WERI-Rb-1 (cell line): ENCODE measurements around the gene C1orf122.

Experiments used
- DNase-seq: peaks from one replicate; pipeline ENCODE4 v3.0.0-alpha.2; 2020
- H3K27ac ChIP-seq: fragments of 250-450 bp; sonication (Bioruptor Pico); 2 replicates; pipeline ENCODE4 v1.5.1; 2020; ENCODE audit warnings: mild to moderate bottlenecking, moderate library complexity
- H3K27me3 ChIP-seq: fragments of 250-450 bp; sonication (Bioruptor Pico); 2 replicates; pipeline ENCODE4 v1.5.1; 2021; ENCODE audit warnings: mild to moderate bottlenecking, low read depth, moderate library complexity; ENCODE audit not compliant: insufficient read depth, severe bottlenecking
- H3K36me3 ChIP-seq: fragments of 250-450 bp; sonication (Bioruptor Pico); 2 replicates; pipeline ENCODE4 v1.5.1; 2020; ENCODE audit warnings: mild to moderate bottlenecking, moderate library complexity
- H3K4me3 ChIP-seq: 2 replicates; pipeline ENCODE4 v1.5.1; 2011; ENCODE audit warnings: low read depth, mild to moderate bottlenecking, control low read depth, low read length
- H3K9me3 ChIP-seq: fragments of 250-450 bp; sonication (Bioruptor Pico); 2 replicates; pipeline ENCODE4 v1.5.1; 2021; ENCODE audit warnings: mild to moderate bottlenecking, moderate library complexity; ENCODE audit not compliant: severe bottlenecking
- TF ChIP-seq, protein P1 (sequence below): IDR thresholded peaks from 2 replicates; pipeline ENCODE4 v1.5.1; 2011; ENCODE audit warnings: low read depth, mild to moderate bottlenecking, control low read depth, inconsistent platforms, low read length

The C1orf122 gene

DNA sequence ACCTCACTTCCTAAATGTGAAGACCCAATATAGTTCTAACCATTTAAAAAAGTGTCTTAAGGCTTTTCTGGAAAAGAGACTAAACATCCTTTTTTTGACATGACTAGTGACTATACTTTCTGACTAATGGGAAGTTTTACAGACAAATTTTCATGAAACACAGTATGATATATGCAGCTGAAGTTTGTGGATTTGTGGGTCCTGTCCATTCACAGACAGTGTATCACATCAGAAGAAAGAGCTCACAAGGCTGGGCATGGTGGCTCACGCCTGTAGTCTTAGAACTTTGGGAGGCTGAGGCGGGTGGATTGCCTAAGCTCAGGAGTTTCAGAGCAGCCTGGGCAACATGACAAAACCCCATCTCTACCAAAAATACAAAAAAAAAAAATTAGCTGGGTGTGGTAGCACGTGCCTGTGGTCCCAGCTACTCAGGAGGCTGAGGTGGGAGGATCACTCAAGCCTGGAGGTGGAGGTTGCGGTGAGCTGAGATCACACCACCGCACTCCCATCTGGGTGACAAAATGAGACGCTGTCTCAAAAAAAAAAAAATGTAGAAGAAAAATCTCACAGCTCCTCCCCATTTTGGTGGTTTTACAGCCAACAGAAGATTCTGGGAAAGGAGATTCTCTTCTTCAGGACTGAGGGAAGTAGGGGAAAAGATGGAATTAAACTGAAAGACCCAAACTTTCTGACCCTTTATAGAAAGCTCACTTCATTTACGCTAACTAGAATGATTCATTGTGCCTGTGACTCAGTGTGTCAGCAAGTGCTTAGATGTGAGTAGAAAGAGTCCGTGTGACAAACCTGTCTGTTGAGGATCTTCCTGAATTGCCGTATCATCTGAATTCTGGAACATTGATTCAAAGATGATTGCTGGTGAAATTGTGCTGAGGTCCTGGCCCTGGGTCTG lies 15.6 kb downstream of the C1orf122 start:
- Histone ChIP-seq H3K36me3 (peaks cover 41% of the 10 kb centered on the region), H3K4me3 (no peak overlapping the region), H3K9me3 (no peaks in the 10 kb centered on the region), H3K27me3 (no peaks in the 10 kb centered on the region), H3K27ac (no peak overlapping the region)
- TF ChIP-seq, protein P1, sequence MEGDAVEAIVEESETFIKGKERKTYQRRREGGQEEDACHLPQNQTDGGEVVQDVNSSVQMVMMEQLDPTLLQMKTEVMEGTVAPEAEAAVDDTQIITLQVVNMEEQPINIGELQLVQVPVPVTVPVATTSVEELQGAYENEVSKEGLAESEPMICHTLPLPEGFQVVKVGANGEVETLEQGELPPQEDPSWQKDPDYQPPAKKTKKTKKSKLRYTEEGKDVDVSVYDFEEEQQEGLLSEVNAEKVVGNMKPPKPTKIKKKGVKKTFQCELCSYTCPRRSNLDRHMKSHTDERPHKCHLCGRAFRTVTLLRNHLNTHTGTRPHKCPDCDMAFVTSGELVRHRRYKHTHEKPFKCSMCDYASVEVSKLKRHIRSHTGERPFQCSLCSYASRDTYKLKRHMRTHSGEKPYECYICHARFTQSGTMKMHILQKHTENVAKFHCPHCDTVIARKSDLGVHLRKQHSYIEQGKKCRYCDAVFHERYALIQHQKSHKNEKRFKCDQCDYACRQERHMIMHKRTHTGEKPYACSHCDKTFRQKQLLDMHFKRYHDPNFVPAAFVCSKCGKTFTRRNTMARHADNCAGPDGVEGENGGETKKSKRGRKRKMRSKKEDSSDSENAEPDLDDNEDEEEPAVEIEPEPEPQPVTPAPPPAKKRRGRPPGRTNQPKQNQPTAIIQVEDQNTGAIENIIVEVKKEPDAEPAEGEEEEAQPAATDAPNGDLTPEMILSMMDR: no peak
- DNase-seq: no peak

DNA sequence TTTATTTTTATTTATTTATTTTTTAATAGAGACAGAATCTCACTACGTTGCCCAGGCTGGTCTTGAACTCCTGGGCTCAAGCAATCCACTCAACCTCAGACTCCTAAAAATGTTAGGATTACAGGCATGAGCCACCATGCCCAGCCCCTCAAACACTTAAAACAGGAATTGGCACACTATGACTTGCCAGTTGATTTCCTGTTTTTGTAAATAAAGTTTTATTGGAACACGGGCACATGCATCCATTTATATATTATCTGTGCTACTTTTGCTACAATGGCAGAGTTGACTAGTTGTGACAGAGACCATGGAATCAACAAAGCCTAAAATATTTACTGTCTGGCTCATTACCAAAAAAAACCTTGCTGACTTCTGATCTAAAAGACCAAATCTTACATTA lies 16.4 kb downstream of the C1orf122 start:
- no peak overlapping the region for H3K27ac ChIP-seq
- TF ChIP-seq, protein P1: no peak
- no peaks in the 10 kb centered on the region for H3K27me3 ChIP-seq
- DNase-seq: no peak
- H3K9me3 ChIP-seq: no peaks in the 10 kb centered on the region
- peaks cover 47% of the 10 kb centered on the region for H3K36me3 ChIP-seq
- no peak overlapping the region for H3K4me3 ChIP-seq

DNA sequence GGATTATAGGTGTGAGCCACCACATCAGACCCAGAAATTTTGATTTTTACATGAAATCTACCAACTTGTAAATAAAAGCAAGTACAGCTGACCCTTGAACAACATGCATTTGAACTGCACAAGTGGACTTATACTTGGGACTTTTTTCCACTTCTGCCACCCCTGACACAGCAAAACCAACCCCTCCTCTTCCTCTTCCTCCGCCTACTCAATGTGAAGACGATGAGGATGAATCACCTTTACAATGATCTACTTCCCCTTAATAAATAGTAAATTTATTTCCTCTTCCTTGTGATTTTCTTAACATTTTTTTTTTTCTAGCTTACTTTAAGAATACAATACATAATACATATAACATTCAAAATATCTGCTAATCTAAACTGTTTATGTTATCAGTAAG lies 17.9 kb downstream of the C1orf122 start:
- no peaks in the 10 kb centered on the region for H3K27me3 ChIP-seq
- no peak overlapping the region for H3K27ac ChIP-seq
- peaks cover 36% of the 10 kb centered on the region for H3K36me3 ChIP-seq
- no peak overlapping the region for H3K4me3 ChIP-seq
- DNase-seq: no peak
- TF ChIP-seq, protein P1: no peak
- H3K9me3 ChIP-seq: no peaks in the 10 kb centered on the region

DNA sequence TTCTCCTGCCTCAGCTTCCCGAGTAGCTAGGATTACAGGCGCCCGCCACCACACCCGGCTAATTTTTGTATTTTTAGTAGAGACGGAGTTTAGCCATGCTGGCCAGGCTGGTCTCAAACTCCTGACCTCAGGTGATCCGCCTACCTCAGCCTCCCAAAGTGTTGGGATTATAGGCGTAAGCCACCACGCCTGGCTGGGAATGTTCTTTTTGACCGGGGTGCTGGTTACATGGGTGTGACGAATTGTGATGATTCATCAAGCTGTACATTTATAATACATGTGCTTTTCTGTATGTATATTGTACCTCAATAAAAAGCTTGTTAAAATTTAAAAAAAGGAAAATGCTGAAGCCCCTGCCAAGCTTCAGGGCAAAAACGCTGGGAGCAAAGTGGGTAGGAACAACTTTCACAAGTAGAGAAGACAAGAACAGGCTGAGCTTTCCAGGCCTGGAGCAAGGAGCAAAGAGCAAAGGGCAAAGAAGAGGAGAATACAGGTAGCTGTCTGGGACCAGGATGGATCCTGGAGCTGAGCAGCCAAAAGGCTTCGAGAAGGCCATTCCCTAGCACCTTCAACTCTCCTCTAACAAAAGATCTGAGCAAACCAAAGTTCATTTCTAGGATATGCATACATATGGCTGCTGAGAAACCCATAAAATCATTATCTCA lies 21.0 kb downstream of the C1orf122 start:
- Histone ChIP-seq H3K4me3 (no peak overlapping the region), H3K36me3 (peaks cover 32% of the 10 kb centered on the region), H3K27ac (no peak overlapping the region), H3K27me3 (no peaks in the 10 kb centered on the region), H3K9me3 (no peaks in the 10 kb centered on the region)
- TF ChIP-seq, protein P1: no peak
- no peak for DNase-seq

DNA sequence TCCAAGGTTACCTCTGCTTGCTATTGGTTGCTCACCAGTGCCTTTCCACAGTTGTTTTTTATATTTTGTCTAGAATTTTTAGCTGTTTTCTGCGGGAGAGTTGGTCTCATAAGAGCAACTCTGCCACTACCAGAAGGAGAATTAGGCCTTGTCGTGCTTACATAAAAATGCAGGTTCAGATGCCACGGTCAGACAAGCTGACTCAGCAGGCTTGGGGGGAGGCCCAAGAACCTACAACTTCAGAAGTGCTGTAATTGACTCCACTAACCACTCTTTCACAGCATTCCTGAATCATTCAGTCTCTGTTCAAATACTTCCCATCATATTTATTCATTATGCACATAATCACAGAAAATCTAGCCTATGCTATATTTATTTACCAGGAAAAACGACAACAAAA lies 23.5 kb downstream of the C1orf122 start:
- H3K27me3 ChIP-seq: no peaks in the 10 kb centered on the region
- H3K4me3 ChIP-seq: no peak overlapping the region
- no peak for DNase-seq
- TF ChIP-seq, protein P1: no peak
- no peak overlapping the region for H3K27ac ChIP-seq
- peaks cover 48% of the 10 kb centered on the region for H3K36me3 ChIP-seq
- no peaks in the 10 kb centered on the region for H3K9me3 ChIP-seq
